Activated CD4-positive, alpha-beta T cell treated with anti-CD3 and anti-CD28 coated beads, Interleukin-2, amount 10 ng/mL, durations not matched to agents 7 days and 5 days (primary cell): ENCODE results near the gene TTLL11. TPM values are rescaled to one million over a fixed set of nuclear protein-coding genes. Genes with fewer than 3 reads are reported as not detected.
"Not testable (repeated sequence)": the region's sequence is repeated elsewhere in the genome, so short reads cannot be mapped to it uniquely, and the experiment has no call there.

Source experiments
- CTCF ChIA-PET: fragments of 350-600 bp; sonication (Branson Sonifier 250); formaldehyde crosslinking; loops from one replicate; lab custom pipeline; 2021; ENCODE audit warnings: antibody characterized with exemption; lab: Charles Lee
- POLR2A ChIA-PET: fragments of 350-600 bp; sonication (Branson Sonifier 250); formaldehyde crosslinking; loops from one replicate; lab custom pipeline; 2021; ENCODE audit warnings: antibody characterized with exemption; lab: Charles Lee
- DNase-seq: peaks from one replicate; pipeline ENCODE4 v3.0.0-alpha.2; 2020
- H3K27ac Mint-ChIP-seq: one replicate; pipeline ENCODE4 v1.8.0; 2021; ENCODE audit warnings: mild to moderate bottlenecking, moderate library complexity, mixed read lengths
- H3K27me3 Mint-ChIP-seq: one replicate; pipeline ENCODE4 v1.8.0; 2021; ENCODE audit warnings: mixed read lengths
- H3K36me3 Mint-ChIP-seq: one replicate; pipeline ENCODE4 v1.8.0; 2021; ENCODE audit warnings: low read depth, mixed read lengths
- H3K4me1 Mint-ChIP-seq: one replicate; pipeline ENCODE4 v1.8.0; 2021; ENCODE audit warnings: mixed read lengths
- H3K4me3 Mint-ChIP-seq: one replicate; pipeline ENCODE4 v1.8.0; 2021; ENCODE audit warnings: mild to moderate bottlenecking, moderate library complexity, mixed read lengths
- H3K9me3 Mint-ChIP-seq: one replicate; pipeline ENCODE4 v1.8.0; 2021; ENCODE audit warnings: mixed read lengths
- total RNA-seq, 2 experiments: library from RNA; stranded (reverse); gene quantifications; one replicate each; pipeline ENCODE4 v1.2.3, GENCODE V29; 2021

The TTLL11 gene
- total RNA-seq, 2 experiments from 2014 or later, result 2.6 to 3.1 TPM

DNA sequence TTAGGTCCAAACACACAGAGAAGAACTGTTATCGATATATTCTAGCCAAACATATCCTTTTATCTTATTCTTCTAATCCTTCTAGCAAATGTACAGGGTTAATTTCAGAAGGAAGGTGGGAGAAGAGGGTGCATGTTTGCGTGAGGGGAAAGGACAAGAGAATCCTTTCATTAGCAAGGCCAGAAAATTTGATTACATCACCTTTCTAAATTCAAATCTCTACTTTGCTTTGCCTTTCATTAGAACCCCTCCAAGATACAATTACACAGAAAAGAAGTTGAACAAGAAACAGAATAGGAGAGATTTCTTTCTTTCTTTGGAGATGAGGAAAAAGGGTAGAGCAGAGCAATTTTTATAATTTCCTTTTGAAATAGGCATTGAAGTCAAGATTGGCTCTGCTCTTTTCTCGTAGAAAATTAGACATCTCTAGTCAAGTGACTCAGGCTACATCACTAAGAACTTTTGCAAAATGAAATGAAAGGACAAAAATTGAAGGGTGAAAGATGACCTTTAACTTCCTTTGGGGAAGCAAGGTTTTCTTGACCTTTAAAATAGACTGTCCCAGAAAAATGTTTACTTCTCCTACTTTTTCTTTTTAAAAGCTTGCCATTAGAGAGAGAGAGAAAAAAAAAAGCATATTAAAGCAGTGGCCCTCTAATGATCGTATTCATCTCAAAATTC is 81.2 kb downstream of the TTLL11 start:
- POLR2A ChIA-PET, result no interaction called here
- CTCF ChIA-PET, result interaction anchor here (0.7 kb wide), 2 partner anchors 20 to 244 kb away, joined by 3 read pairs; no protein-coding TSS in a partner anchor

DNA sequence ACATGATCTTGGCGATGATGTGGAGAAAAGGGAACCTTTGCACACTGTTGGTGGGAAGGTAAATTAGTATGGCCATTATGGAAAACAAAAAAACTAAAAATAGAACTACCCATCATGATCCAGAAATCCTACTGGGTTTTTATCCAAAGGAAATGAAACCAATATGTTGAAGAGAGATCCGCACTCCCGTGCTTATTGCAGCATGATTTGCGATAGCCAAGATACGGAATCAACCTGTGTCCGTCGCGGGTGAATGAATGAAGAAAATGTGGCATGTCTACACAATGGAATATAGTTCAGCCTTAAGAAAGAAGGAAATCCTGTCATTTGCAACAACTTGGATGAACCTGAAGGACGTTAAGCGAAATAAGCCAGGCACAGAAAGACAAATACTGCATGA is 84.5 kb downstream of the TTLL11 start:
- H3K27ac Mint-ChIP-seq, result no peak overlapping the region
- POLR2A ChIA-PET, result no interaction called here
- DNase-seq, result no peak
- CTCF ChIA-PET, result no interaction called here
- H3K36me3 Mint-ChIP-seq, result no peaks in the 10 kb centered on the region
- H3K9me3 Mint-ChIP-seq, result no peaks in the 10 kb centered on the region
- no peaks in the 10 kb centered on the region for H3K4me1 Mint-ChIP-seq
- no peak overlapping the region for H3K4me3 Mint-ChIP-seq
- no peaks in the 10 kb centered on the region for H3K27me3 Mint-ChIP-seq

More for the DNA sequence above, 81.2 kb downstream of the TTLL11 start:
- no peaks in the 10 kb centered on the region for H3K9me3 Mint-ChIP-seq
- no peaks in the 10 kb centered on the region for H3K27me3 Mint-ChIP-seq
- H3K36me3 Mint-ChIP-seq, result no peaks in the 10 kb centered on the region
- H3K27ac Mint-ChIP-seq, result no peak overlapping the region
- H3K4me3 Mint-ChIP-seq, result no peak overlapping the region
- no peak for DNase-seq
- H3K4me1 Mint-ChIP-seq, result no peaks in the 10 kb centered on the region

DNA sequence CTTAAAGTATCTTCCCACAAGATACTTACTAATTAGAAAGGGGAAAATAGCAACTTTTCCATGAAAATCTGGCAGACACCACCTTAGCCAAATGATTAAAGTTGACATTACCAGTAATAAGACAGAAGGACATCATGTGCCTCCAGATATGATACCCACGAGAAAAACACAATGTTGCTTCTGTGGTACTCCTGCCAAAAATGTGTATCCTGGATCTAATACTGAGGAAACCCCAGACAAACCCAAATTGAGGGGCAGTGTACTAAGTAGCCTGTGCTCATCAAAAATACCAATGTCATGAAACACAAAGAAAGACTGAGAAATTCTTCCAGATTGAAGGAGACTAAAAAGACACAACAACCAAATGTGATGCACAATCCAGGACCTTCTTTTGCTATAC is 85.3 kb downstream of the TTLL11 start:
- H3K27ac Mint-ChIP-seq, result no peak overlapping the region
- H3K4me3 Mint-ChIP-seq, result no peak overlapping the region
- no peaks in the 10 kb centered on the region for H3K9me3 Mint-ChIP-seq
- ChIA-PET POLR2A (no interaction called here), CTCF (no interaction called here)
- H3K4me1 Mint-ChIP-seq, result no peaks in the 10 kb centered on the region
- no peak for DNase-seq
- H3K27me3 Mint-ChIP-seq, result no peaks in the 10 kb centered on the region
- no peaks in the 10 kb centered on the region for H3K36me3 Mint-ChIP-seq

DNA sequence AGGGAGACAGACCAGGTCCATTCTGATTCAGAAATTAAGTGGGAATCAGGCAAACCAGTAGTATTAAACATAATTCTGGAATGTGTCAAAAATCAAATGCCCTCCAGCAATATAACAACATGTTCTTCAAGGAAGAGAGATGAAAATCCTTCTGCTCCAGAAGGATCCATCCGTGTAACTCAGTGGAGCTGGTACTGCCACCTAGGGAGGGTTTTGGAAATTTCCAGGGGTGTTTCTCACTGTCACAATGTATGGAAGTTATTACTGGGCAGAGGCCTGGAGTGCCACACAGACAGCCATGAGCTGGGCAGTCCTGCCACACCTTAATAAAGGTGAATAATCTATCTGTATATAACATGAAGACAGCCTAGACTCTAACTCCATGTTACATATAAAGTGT is 87.5 kb downstream of the TTLL11 start:
- Mint-ChIP-seq H3K4me3 (no peak overlapping the region), H3K9me3 (no peaks in the 10 kb centered on the region), H3K27ac (no peak overlapping the region), H3K27me3 (no peaks in the 10 kb centered on the region), H3K4me1 (no peaks in the 10 kb centered on the region), H3K36me3 (no peaks in the 10 kb centered on the region)
- POLR2A ChIA-PET, result no interaction called here
- CTCF ChIA-PET, result no interaction called here
- no peak for DNase-seq

DNA sequence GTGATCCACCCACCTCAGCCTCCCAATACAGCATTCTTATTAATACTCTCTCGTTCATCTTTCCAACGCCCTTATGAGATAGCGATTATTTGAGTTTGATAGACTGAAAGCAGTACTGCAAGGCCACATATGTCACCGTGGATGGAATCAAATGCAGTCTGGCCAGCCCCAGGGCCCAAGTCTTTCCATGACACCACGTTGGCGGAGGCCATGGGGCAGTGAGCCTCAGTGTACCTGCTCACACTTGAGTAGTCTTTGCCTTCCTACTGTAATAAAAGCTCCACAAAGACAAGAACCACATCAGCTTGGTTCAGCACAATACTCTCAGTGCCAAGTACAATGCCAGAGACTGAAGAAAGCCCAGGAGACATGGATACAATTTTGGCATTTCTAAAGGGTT is 88.5 kb downstream of the TTLL11 start:
- ChIA-PET POLR2A (no interaction called here), CTCF (no interaction called here)
- Mint-ChIP-seq H3K4me3 (no peak overlapping the region), H3K9me3 (no peaks in the 10 kb centered on the region), H3K27me3 (no peaks in the 10 kb centered on the region), H3K27ac (no peak overlapping the region), H3K4me1 (no peaks in the 10 kb centered on the region), H3K36me3 (no peaks in the 10 kb centered on the region)
- no peak for DNase-seq

DNA sequence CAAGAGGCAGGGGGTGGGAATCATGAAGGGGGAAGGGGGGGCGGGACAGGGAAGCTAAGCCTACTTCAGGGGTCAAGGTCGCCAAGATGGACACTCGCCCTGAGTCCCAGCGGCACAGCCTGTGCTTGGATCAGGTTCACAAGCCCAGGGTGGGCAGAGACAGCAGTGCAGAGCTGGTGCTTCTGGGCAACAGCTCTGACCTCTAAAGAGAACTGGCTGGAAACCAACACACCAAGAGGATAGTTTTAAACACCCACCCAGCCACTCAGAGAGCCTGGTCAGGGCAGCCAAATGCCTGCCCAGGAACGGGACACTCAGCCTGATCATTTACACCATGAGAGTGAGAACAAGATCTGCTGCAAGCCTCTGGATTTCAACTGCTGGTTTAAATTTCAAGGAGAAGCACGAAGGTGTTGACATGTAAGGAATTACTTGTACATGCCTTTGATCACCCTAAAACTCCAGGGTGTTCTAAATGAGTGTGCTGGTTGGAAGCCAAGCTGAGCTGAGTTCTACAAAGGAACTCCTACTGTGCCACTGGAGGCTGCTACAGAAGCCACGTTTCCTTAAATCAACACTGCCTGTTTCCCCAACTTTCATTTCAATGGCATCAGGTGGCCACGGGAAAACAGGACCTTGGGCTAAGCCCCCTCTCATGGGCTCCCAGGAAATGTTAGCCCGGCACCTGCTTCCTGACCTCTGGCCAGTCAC is 91.5 kb downstream of the TTLL11 start:
- H3K27ac Mint-ChIP-seq, result no peak overlapping the region
- no peak for DNase-seq
- ChIA-PET CTCF (no interaction called here), POLR2A (no interaction called here)
- H3K27me3 Mint-ChIP-seq, result no peaks in the 10 kb centered on the region
- H3K9me3 Mint-ChIP-seq, result no peaks in the 10 kb centered on the region
- no peak overlapping the region for H3K4me3 Mint-ChIP-seq
- H3K4me1 Mint-ChIP-seq, result no peaks in the 10 kb centered on the region
- no peaks in the 10 kb centered on the region for H3K36me3 Mint-ChIP-seq

DNA sequence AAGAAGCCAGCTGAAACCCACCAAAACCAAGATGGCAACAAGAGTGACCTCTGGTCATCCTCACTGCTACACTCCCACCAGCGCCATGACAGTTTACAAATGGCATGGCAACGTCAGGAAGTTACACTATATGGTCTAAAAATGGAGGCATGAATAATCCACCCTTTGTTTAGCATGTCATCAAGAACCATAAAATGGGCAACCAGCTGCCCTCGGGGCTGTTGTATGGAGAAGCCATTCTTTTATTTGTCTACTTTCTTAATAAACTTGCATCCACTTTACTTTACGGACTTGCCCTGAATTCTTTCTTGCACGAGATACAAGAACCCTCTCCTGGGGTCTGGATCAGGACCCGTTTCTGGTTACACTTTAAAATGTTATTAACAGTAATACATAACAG is 92.6 kb downstream of the TTLL11 start:
- H3K36me3 Mint-ChIP-seq, H3K27me3 Mint-ChIP-seq, POLR2A ChIA-PET, H3K27ac Mint-ChIP-seq, DNase-seq, H3K4me3 Mint-ChIP-seq, H3K4me1 Mint-ChIP-seq, H3K9me3 Mint-ChIP-seq: not testable (repeated sequence)
- CTCF ChIA-PET, result interaction anchor here (0.6 kb wide), 1 partner anchor 414 kb away, joined by 6 read pairs; no protein-coding TSS in a partner anchor

DNA sequence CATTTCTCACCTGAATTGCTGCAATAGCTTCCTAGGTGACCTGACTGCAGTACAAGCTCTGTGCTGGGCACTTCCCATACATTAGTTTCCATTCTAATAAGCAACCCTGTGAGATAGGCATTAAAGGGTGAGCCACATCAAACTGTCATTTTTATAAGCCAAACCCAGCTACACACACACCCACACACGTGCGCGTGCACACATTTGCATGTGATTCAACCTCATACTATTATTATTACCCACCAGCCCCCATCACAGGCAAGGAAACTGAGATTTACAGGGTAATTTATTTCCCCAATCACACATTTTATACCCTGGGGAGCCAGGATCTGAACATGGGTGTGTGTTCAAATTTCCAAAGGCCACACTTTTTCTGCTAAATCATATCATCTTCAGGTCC is 93.6 kb downstream of the TTLL11 start:
- Mint-ChIP-seq H3K36me3 (no peaks in the 10 kb centered on the region), H3K4me1 (no peaks in the 10 kb centered on the region), H3K4me3 (no peak overlapping the region), H3K9me3 (no peaks in the 10 kb centered on the region), H3K27ac (no peak overlapping the region), H3K27me3 (no peaks in the 10 kb centered on the region)
- POLR2A ChIA-PET, result no interaction called here
- DNase-seq, result no peak
- CTCF ChIA-PET, result no interaction called here

DNA sequence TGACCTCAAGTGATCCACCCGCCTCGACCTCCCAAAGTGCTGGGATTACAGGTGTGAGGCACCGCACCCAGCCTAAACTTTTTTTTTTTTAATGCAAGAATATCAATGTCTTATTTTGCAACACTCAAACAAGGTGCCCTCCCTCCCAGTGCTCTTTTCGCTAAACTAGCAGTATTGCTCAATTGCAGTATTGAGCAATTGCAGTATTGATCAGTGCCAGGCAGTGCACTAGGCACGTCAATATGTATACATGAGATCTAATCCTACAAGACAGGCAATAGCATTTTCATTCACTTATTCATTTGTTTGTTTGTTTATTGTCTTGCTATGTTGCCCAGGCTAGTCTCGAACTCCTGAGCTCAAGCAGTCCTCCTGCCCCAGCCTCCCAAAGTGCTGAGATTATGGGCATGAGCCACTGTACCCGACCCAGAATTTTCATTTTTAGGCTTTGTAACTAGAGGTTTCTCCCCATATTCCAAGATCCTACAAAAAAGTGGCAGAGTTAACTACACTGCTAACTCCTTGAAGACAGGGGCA is 94.5 kb downstream of the TTLL11 start:
- Mint-ChIP-seq H3K27me3 (no peaks in the 10 kb centered on the region), H3K4me3 (no peak overlapping the region), H3K4me1 (no peaks in the 10 kb centered on the region), H3K9me3 (no peaks in the 10 kb centered on the region), H3K36me3 (no peaks in the 10 kb centered on the region), H3K27ac (no peak overlapping the region)
- CTCF ChIA-PET, result interaction anchor here (0.5 kb wide), 1 partner anchor 1361 kb away, joined by 6 read pairs; no protein-coding TSS in a partner anchor
- DNase-seq, result no peak
- POLR2A ChIA-PET, result interaction anchor here (0.7 kb wide), 1 partner anchor 266 kb away, joined by 3 read pairs; no protein-coding TSS in a partner anchor

DNA sequence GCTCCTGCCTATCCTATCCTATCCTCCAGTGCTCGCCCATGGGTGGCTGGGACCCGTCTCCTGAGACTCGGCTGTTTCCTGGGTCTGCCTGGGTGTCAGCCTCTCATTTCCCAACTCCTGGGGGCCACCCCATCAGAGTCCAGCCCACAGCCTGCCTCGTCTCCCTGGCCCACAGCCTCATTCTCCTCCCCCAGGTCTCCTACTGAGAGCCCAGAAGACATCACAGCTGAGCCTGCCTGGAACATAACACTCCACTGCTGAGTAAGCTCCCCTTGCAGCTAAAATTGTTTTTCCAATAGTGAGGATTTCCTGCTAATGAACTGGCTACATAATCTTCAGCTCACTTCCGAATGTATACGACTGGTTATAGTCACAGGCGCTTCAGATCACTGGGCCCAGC is 95.3 kb downstream of the TTLL11 start:
- Mint-ChIP-seq H3K9me3 (no peaks in the 10 kb centered on the region), H3K4me3 (no peak overlapping the region), H3K27me3 (no peaks in the 10 kb centered on the region), H3K36me3 (no peaks in the 10 kb centered on the region), H3K27ac (no peak overlapping the region), H3K4me1 (no peaks in the 10 kb centered on the region)
- ChIA-PET CTCF (no interaction called here), POLR2A (no interaction called here)
- DNase-seq, result no peak

DNA sequence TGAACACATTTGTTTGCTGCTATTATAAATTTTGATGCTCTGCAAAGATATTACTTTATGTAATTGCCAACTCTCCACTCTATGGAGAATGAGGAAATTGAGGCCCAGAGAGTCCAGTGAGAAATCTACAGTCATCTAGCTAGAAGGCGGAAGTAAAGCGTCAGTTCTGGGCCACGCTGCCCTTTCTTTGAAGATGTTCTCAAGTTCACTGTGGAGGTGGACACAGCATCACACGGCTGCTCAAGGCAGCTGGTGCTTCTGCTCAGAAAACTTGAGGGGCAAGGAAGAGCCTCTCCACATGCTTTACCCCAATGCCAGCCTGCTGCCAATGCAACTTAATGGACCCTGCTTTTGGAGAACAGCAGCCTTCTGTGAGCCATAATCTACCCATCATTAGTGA is 96.3 kb downstream of the TTLL11 start:
- CTCF ChIA-PET, result no interaction called here
- Mint-ChIP-seq H3K36me3 (no peaks in the 10 kb centered on the region), H3K9me3 (no peaks in the 10 kb centered on the region), H3K27me3 (no peaks in the 10 kb centered on the region), H3K4me3 (no peak overlapping the region), H3K27ac (no peak overlapping the region), H3K4me1 (no peaks in the 10 kb centered on the region)
- POLR2A ChIA-PET, result no interaction called here
- no peak for DNase-seq

DNA sequence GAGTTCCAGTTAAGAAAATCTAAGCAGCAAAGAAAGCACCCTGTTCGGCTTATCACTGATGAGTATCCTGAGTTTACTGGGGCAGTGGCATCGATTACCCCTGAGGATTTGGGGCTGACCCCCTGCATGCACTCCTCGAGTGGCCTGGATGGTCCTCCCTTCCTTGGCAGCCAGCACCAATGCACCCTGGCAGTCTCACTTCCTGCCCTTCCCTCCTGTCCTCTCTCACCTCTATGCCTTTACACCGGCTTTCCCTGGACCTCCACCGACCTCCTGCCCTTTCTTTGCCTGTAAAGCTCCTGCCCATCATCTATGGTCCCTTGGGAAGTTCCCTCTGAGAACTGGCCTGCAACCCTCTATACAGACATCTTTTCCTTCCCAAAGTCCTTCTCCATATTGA is 97.1 kb downstream of the TTLL11 start:
- H3K27me3 Mint-ChIP-seq, result no peaks in the 10 kb centered on the region
- ChIA-PET POLR2A (no interaction called here), CTCF (no interaction called here)
- H3K36me3 Mint-ChIP-seq, result no peaks in the 10 kb centered on the region
- no peak for DNase-seq
- H3K27ac Mint-ChIP-seq, result no peak overlapping the region
- no peaks in the 10 kb centered on the region for H3K4me1 Mint-ChIP-seq
- no peak overlapping the region for H3K4me3 Mint-ChIP-seq
- no peaks in the 10 kb centered on the region for H3K9me3 Mint-ChIP-seq

DNA sequence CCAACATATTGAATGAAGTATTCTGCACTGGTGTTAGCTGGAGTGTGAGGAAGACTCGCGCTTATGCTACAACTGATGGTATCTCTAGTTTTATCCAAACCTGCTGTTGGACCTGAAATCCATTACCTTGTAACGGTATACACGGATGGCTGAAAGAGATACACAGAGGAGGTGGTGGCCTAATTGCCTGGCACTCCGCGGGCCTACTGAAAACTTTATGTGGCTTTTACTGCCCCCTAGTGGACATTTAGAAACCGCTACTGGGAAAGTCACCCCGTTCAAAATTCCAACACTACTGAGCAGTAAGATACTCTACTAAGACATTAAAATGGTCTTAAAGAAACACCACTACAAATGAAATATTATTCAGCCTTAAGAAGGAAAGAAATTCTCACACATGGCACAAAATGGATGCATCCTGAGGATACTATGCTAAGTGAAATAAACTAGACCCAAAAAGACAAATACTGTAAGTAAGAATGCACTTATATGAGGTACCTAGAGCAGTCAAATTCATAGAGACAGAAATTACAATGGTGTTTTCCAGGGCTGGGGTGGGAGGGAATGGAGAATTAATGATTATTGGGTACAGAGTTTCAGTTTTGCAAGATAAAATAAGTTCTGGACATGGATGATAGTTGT is 100.4 kb downstream of the TTLL11 start:
- Mint-ChIP-seq H3K36me3 (no peaks in the 10 kb centered on the region), H3K4me3 (no peak overlapping the region), H3K27me3 (no peaks in the 10 kb centered on the region), H3K9me3 (no peaks in the 10 kb centered on the region), H3K27ac (no peak overlapping the region), H3K4me1 (no peaks in the 10 kb centered on the region)
- ChIA-PET CTCF (interaction anchor here (0.6 kb wide), 1 partner anchor 20 kb away, joined by 3 read pairs; no protein-coding TSS in a partner anchor), POLR2A (no interaction called here)
- peak; percentile 61 for DNase-seq
